H1 (cell line): ENCODE measurements around the gene PLAU. TPM values are rescaled to one million over a fixed set of nuclear protein-coding genes. Genes with fewer than 3 reads are reported as not detected.

ENCODE experiments used
- BACH1 ChIP-seq: IDR thresholded peaks from 2 replicates; pipeline ENCODE4 v1.6.1; 2012; ENCODE audit warnings: low read length, improper control_type of control experiment
- BRCA1 ChIP-seq: IDR thresholded peaks from 2 replicates; pipeline ENCODE4 v1.6.1; 2012; ENCODE audit warnings: low read depth, low read length, improper control_type of control experiment
- CHD2 ChIP-seq: IDR thresholded peaks from 2 replicates; pipeline ENCODE4 v1.6.1; 2012; ENCODE audit warnings: low read length, improper control_type of control experiment
- CTBP2 ChIP-seq: IDR thresholded peaks from 2 replicates; pipeline ENCODE4 v1.7.0; 2011; ENCODE audit warnings: borderline replicate concordance, mild to moderate bottlenecking, moderate library complexity, mixed read lengths, low read length; ENCODE audit not compliant: insufficient read depth, insufficient read length
- EGR1 ChIP-seq: IDR thresholded peaks from 2 replicates; pipeline ENCODE4 v1.6.1; 2011; ENCODE audit warnings: low read depth, low read length, borderline replicate concordance
- EP300 ChIP-seq, 2 experiments: IDR thresholded peaks; 1 replicate in 1 of 2; 2 replicates in 1 of 2; pipeline ENCODE4 v1.6.1; 2011 to 2012; ENCODE audit warnings: low read depth in 2 of 2, low read length in 2 of 2, mild to moderate bottlenecking in 2 of 2, borderline replicate concordance in 1 of 2, inconsistent platforms in 1 of 2, moderate library complexity in 1 of 2
- EZH2 ChIP-seq: fragments of 200-600 bp; sonication (generic); IDR thresholded peaks from 2 replicates; pipeline ENCODE4 v1.7.1; 2012; ENCODE audit warnings: low read depth, mild to moderate bottlenecking, moderate library complexity, low read length, inconsistent platforms; ENCODE audit not compliant: severe bottlenecking
- GTF2F1 ChIP-seq: IDR thresholded peaks from 2 replicates; pipeline ENCODE4 v1.6.1; 2012; ENCODE audit warnings: low read depth, low read length, improper control_type of control experiment, borderline replicate concordance
- HDAC6 ChIP-seq: IDR thresholded peaks from one replicate; pipeline ENCODE4 v1.7.1; 2012; ENCODE audit warnings: low read depth, mild to moderate bottlenecking, inconsistent platforms, low read length, moderate library complexity
- MAFK ChIP-seq: IDR thresholded peaks from 2 replicates; pipeline ENCODE4 v1.6.1; 2012; ENCODE audit warnings: low read depth, mild to moderate bottlenecking, improper control_type of control experiment, low read length
- RAD21 ChIP-seq, 2 experiments: IDR thresholded peaks in 1 of 2; conservative IDR thresholded peaks in 1 of 2; 2 replicates each; pipeline ENCODE4 v1.6.1; 2011; ENCODE audit warnings: low read depth in 2 of 2, low read length in 2 of 2, improper control_type of control experiment in 1 of 2, inconsistent platforms in 1 of 2, mild to moderate bottlenecking in 1 of 2, moderate library complexity in 1 of 2
- RXRA ChIP-seq: IDR thresholded peaks from 2 replicates; pipeline ENCODE4 v1.6.1; 2011; ENCODE audit warnings: low read depth, mild to moderate bottlenecking, low read length, moderate library complexity; ENCODE audit not compliant: insufficient read depth
- SIX5 ChIP-seq: IDR thresholded peaks from 2 replicates; pipeline ENCODE4 v1.6.1; 2011; ENCODE audit warnings: mild to moderate bottlenecking, low read depth, low read length
- TAF7 ChIP-seq: optimal IDR thresholded peaks from 2 replicates; pipeline ENCODE3; 2011; ENCODE audit warnings: low read depth, mild to moderate bottlenecking, inconsistent platforms, low read length, moderate library complexity, borderline replicate concordance
- polyA plus RNA-seq, 7 experiments: library from polyadenylated mRNA; depleted of rRNA in 3 of 7; stranded (reverse) in 5 of 7; unstranded in 2 of 7; fragments of >200 nt in 5 of 7; fragments of 200-250 nt in 2 of 7; gene quantifications; 1 replicate in 5 of 7; 2 replicates in 1 of 7; 4 replicates in 1 of 7; pipeline versions ENCODE4 v1.2.1 to v1.2.3, GENCODE V29; 2011 to 2013; ENCODE audit warnings: missing spikeins in 2 of 7, mixed read lengths in 2 of 7
- total RNA-seq: library from RNA; stranded (reverse); fragmentation: NEBNext Ultra II Directional; extraction: Animal tissue kit (Norgen Biotek cat#: 25700); gene quantifications from 2 replicates; pipeline ENCODE4 v1.2.1, GENCODE V29; 2021
- TF ChIP-seq, protein P1 (sequence below): IDR thresholded peaks from 2 replicates; pipeline ENCODE4 v1.6.1; 2012; ENCODE audit warnings: low read length, inconsistent platforms
- TF ChIP-seq, protein P2 (sequence below): IDR thresholded peaks from 2 replicates; pipeline ENCODE4 v1.6.1; 2012; ENCODE audit warnings: inconsistent platforms
- TF ChIP-seq, protein P3 (sequence below), 3 experiments: IDR thresholded peaks; 1 replicate in 2 of 3; 2 replicates in 1 of 3; pipeline versions ENCODE4 v1.5.1 to v1.6.1; 2011; ENCODE audit warnings: low read length in 3 of 3, mild to moderate bottlenecking in 3 of 3, inconsistent platforms in 2 of 3, low read depth in 1 of 3, moderate library complexity in 1 of 3; ENCODE audit not compliant: insufficient read depth in 1 of 3; ENCODE audit errors: control extremely low read depth in 1 of 3

The PLAU gene
- total and polyA plus RNA-seq, 2 of the 8 experiments (the other 6 are each of a cell fraction or from before 2014, with no cell fraction given): 16.2 to 26.1 TPM

DNA sequence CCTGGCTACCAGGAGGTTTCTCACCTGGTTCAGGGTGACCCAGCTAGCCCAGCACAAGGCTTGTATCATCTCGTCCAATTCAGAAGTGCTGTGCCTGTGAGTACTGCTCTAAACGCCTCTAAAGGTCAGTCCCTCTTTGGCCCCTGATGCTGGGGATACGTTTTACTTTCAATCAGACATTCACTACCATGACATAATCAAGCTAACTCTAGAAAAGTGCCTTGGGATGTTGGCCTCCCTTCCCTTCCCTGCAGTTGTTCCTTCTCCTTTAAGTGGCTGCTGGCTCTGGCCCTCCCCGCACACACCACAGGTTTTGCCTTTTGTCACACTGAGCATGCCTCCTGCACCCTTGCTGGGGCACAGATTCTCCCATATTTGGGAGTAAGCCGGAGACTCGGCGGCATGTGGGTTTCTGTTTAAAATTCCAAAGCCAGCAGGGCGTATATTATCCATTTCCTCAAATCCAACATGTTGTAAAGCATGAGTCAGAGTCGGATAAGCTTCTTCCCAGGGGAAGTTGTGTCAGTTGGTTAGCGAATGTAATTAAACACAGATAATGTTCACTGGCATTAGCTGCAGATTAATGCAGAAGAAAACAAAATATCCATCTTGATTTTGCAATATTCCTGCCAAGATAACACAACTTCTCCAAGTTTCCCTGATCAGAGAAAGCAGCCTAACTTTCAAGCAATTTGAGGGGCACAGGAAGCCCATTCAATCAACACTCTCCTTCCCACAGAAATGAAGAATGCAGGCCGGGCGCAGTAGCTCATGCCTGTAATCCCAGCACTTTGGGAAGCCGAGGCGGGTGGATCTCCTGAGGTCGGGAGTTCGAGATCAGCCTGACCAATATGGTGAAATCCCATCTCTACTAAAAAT is 55.2 kb downstream of the PLAU start (continued):
- TF ChIP-seq MAFK: no peak
- TF ChIP-seq CTBP2: no peak
- TF ChIP-seq TAF7: peak; percentile 79
- peak in 1 of 2 experiments; percentile 97; a peak in 1 of 3 replicates for TF ChIP-seq EP300 (IDR thresholded peaks at IDR 0.05; ENCODE audit: borderline replicate concordance in 1 of 2, low read depth in 2 of 2, low read length in 2 of 2)
- no peak for TF ChIP-seq BRCA1
- peak; percentile 53; the same call in 1 of the 2 replicates for TF ChIP-seq GTF2F1
- TF ChIP-seq CHD2: no peak
- 0 out of 2 replicates have a peak, but pooled peaks have one; percentile 8 for TF ChIP-seq EGR1
- TF ChIP-seq RXRA: 0 out of 2 replicates have a peak, but pooled peaks have one; percentile 52
- TF ChIP-seq HDAC6: no peak
- TF ChIP-seq, protein P1, sequence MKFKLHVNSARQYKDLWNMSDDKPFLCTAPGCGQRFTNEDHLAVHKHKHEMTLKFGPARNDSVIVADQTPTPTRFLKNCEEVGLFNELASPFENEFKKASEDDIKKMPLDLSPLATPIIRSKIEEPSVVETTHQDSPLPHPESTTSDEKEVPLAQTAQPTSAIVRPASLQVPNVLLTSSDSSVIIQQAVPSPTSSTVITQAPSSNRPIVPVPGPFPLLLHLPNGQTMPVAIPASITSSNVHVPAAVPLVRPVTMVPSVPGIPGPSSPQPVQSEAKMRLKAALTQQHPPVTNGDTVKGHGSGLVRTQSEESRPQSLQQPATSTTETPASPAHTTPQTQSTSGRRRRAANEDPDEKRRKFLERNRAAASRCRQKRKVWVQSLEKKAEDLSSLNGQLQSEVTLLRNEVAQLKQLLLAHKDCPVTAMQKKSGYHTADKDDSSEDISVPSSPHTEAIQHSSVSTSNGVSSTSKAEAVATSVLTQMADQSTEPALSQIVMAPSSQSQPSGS: peak; percentile 72
- no peak for TF ChIP-seq EZH2
- TF ChIP-seq, protein P2, sequence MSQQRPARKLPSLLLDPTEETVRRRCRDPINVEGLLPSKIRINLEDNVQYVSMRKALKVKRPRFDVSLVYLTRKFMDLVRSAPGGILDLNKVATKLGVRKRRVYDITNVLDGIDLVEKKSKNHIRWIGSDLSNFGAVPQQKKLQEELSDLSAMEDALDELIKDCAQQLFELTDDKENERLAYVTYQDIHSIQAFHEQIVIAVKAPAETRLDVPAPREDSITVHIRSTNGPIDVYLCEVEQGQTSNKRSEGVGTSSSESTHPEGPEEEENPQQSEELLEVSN: no peak
- TF ChIP-seq RAD21 (IDR thresholded peaks at IDR 0.05 in 1 of 2, conservative IDR thresholded peaks at IDR 0.05 in 1 of 2; ENCODE audit: low read depth in 2 of 2, low read length in 2 of 2): peak in 1 of 2 experiments; percentile 11; a peak in 1 of 4 replicates
- no peak for TF ChIP-seq BACH1
- no peak for TF ChIP-seq SIX5
- TF ChIP-seq, protein P3, sequence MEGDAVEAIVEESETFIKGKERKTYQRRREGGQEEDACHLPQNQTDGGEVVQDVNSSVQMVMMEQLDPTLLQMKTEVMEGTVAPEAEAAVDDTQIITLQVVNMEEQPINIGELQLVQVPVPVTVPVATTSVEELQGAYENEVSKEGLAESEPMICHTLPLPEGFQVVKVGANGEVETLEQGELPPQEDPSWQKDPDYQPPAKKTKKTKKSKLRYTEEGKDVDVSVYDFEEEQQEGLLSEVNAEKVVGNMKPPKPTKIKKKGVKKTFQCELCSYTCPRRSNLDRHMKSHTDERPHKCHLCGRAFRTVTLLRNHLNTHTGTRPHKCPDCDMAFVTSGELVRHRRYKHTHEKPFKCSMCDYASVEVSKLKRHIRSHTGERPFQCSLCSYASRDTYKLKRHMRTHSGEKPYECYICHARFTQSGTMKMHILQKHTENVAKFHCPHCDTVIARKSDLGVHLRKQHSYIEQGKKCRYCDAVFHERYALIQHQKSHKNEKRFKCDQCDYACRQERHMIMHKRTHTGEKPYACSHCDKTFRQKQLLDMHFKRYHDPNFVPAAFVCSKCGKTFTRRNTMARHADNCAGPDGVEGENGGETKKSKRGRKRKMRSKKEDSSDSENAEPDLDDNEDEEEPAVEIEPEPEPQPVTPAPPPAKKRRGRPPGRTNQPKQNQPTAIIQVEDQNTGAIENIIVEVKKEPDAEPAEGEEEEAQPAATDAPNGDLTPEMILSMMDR (IDR thresholded peaks at IDR 0.05; ENCODE audit: control extremely low read depth in 1 of 3, insufficient read depth in 1 of 3, low read depth in 1 of 3, low read length in 3 of 3): no peak
- TF ChIP-seq, all 59 proteins: peak for 25
